HUDEP-2 (cell line): ENCODE measurements around the gene CCDC28A.

Source experiments
- DNase-seq, 76 experiments: peaks; one replicate each; lab custom pipeline; 2025; ENCODE audit not compliant: unreplicated experiment in 76 of 76; lab: John Stamatoyannopoulos, UW

Gene CCDC28A

GRCh38 chr6:138832182-138832581 is 58.6 kb downstream of the CCDC28A start:
- DNase-seq, result no peak

GRCh38 chr6:138833816-138834539 is 60.4 kb downstream of the CCDC28A start:
- DNase-seq, result no peak

- DNase-seq, result no peak
Observed at GRCh38 chr6:138837246-138837645, 63.7 kb downstream of the CCDC28A start.
